Endodermal cell (in vitro differentiated cells): ENCODE data around the gene TRUB1. TPM values are rescaled to one million over a fixed set of nuclear protein-coding genes. Genes with fewer than 3 reads are reported as not detected.

Source experiments
- DNase-seq: peaks from one replicate; pipeline ENCODE4 v3.0.0-alpha.2; 2017
- H3K27ac ChIP-seq: 2 replicates; pipeline ENCODE4 v1.5.1; 2013; ENCODE audit warnings: mild to moderate bottlenecking, low read depth, low read length, moderate library complexity
- H3K27me3 ChIP-seq: 2 replicates; pipeline ENCODE4 v1.6.1; 2013; ENCODE audit warnings: mild to moderate bottlenecking, low read length, moderate library complexity; ENCODE audit not compliant: insufficient read depth, control insufficient read depth, poor library complexity, severe bottlenecking
- H3K36me3 ChIP-seq: 2 replicates; pipeline ENCODE4 v1.7.0; 2013; ENCODE audit warnings: mild to moderate bottlenecking, low read length, moderate library complexity; ENCODE audit not compliant: control insufficient read depth, insufficient read depth
- H3K4me1 ChIP-seq: one replicate; pipeline ENCODE4 v1.7.0; 2013; ENCODE audit warnings: low read length; ENCODE audit not compliant: control insufficient read depth, insufficient read depth
- H3K4me3 ChIP-seq: 2 replicates; pipeline ENCODE4 v1.5.1; 2013; ENCODE audit warnings: mild to moderate bottlenecking, low read length, moderate library complexity
- H3K9ac ChIP-seq: 2 replicates; pipeline ENCODE4 v1.6.1; 2013; ENCODE audit warnings: mild to moderate bottlenecking, low read length, moderate library complexity; ENCODE audit not compliant: poor library complexity, severe bottlenecking; ENCODE audit errors: extremely low read depth
- H3K9me3 ChIP-seq: 2 replicates; pipeline ENCODE4 v1.6.1; 2013; ENCODE audit warnings: mild to moderate bottlenecking, low read length, moderate library complexity; ENCODE audit not compliant: control insufficient read depth
- H3K27ac Mint-ChIP-seq: 2 replicates; pipeline ENCODE4 v1.8.0; 2020; ENCODE audit warnings: mixed read lengths
- H3K27me3 Mint-ChIP-seq: 2 replicates; pipeline ENCODE4 v1.8.0; 2021; ENCODE audit warnings: mild to moderate bottlenecking, mixed read lengths; ENCODE audit not compliant: insufficient read depth
- H3K36me3 Mint-ChIP-seq: 2 replicates; pipeline ENCODE4 v1.8.0; 2020; ENCODE audit warnings: low read depth, mixed read lengths
- H3K4me1 Mint-ChIP-seq: 2 replicates; pipeline ENCODE4 v1.8.0; 2020; ENCODE audit warnings: mixed read lengths
- H3K4me3 Mint-ChIP-seq: 2 replicates; pipeline ENCODE4 v1.8.0; 2020; ENCODE audit warnings: mild to moderate bottlenecking, moderate library complexity, mixed read lengths
- H3K9me3 Mint-ChIP-seq: 2 replicates; pipeline ENCODE4 v1.8.0; 2020; ENCODE audit warnings: mild to moderate bottlenecking, mixed read lengths
- CTCF ChIP-seq: fragments of 200-600 bp; sonication (generic); conservative IDR thresholded peaks from 2 replicates; pipeline ENCODE4 v1.5.0; 2021; ENCODE audit warnings: antibody characterized with exemption, mild to moderate bottlenecking
- WGBS, 2 experiments: methylation state at CpG; one replicate each; pipeline versions ENCODE4 v1.1.5 to v1.1.7; 2013; ENCODE audit warnings: missing lambda C conversion rate in 2 of 2, mixed read lengths in 1 of 2; ENCODE audit not compliant: insufficient coverage in 1 of 2, insufficient read length in 1 of 2; 5-methylcytosine and 5-hydroxymethylcytosine counted together
- total RNA-seq, 2 donors: library from RNA; stranded (reverse); fragmentation: NEBNext Ultra II Directional in 1 of 2; extraction: Animal tissue kit (Norgen Biotek cat#: 25700) in 1 of 2; gene quantifications; 2 replicates in 1 of 2; 3 replicates in 1 of 2; pipeline ENCODE4 v1.2.1, GENCODE V29; 2021

TRUB1 gene
- total RNA-seq, 2 donors from 2014 or later: 18.5 to 18.8 TPM

DNA sequence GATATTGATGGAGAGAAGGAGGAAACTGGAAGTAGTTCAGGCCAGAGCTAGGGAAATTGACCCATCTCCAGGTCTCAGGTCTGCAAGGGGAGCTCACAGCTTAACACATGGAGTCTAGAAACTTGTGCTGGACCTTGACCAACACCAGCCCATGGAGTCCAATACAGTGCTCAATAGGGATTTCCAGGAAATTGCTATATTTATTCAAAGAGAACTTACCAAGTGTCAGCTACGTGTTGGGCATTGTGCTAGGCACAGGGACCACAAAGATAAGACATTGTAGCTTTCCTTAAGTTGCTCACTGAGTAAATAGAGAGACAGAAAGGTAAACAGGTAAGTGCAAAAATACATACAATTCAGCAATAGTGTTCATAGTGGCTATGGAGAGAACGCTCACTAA lies 82.5 kb downstream of the TRUB1 start:
- 95 to 100% methylated on average over 2 of the region's 2 CpGs for WGBS, 2 experiments
- no peaks in the 10 kb centered on the region for H3K27me3 Mint-ChIP-seq
- no peak overlapping the region for H3K4me3 Mint-ChIP-seq
- no peaks in the 10 kb centered on the region for H3K4me1 ChIP-seq
- H3K9me3 Mint-ChIP-seq: no peaks in the 10 kb centered on the region
- H3K27ac ChIP-seq: no peak overlapping the region
- H3K27ac Mint-ChIP-seq: no peak overlapping the region
- no peak for TF ChIP-seq CTCF
- H3K36me3 Mint-ChIP-seq: no peaks in the 10 kb centered on the region
- H3K4me1 Mint-ChIP-seq: peaks cover 5% of the 10 kb centered on the region
- no peak overlapping the region for H3K9ac ChIP-seq
- H3K27me3 ChIP-seq: no peaks in the 10 kb centered on the region
- no peak overlapping the region for H3K4me3 ChIP-seq
- DNase-seq: no peak
- H3K36me3 ChIP-seq: no peaks in the 10 kb centered on the region
- no peaks in the 10 kb centered on the region for H3K9me3 ChIP-seq

GRCh38 chr10:115022733-115023132 lies 84.7 kb downstream of the TRUB1 start:
- H3K4me1 Mint-ChIP-seq: peaks cover 5% of the 10 kb centered on the region
- H3K4me1 ChIP-seq: no peaks in the 10 kb centered on the region
- no peak for TF ChIP-seq CTCF
- no peak overlapping the region for H3K27ac Mint-ChIP-seq
- no peaks in the 10 kb centered on the region for H3K9me3 Mint-ChIP-seq
- H3K27me3 ChIP-seq: no peaks in the 10 kb centered on the region
- no peak overlapping the region for H3K27ac ChIP-seq
- H3K9ac ChIP-seq: no peak overlapping the region
- no peaks in the 10 kb centered on the region for H3K36me3 Mint-ChIP-seq
- no peaks in the 10 kb centered on the region for H3K27me3 Mint-ChIP-seq
- DNase-seq: no peak
- H3K4me3 ChIP-seq: no peak overlapping the region
- no peaks in the 10 kb centered on the region for H3K9me3 ChIP-seq
- H3K36me3 ChIP-seq: no peaks in the 10 kb centered on the region
- H3K4me3 Mint-ChIP-seq: no peak overlapping the region
- WGBS, 2 experiments: 84 to 89% methylated on average over 5 of the region's 5 CpGs

- no peak overlapping the region for H3K27ac ChIP-seq
- H3K27me3 ChIP-seq: peaks cover 5% of the 10 kb centered on the region
- DNase-seq: no peak
- H3K4me1 Mint-ChIP-seq: peaks cover 5% of the 10 kb centered on the region
- H3K4me3 ChIP-seq: no peak overlapping the region
- no peaks in the 10 kb centered on the region for H3K4me1 ChIP-seq
- TF ChIP-seq CTCF: no peak
- no peaks in the 10 kb centered on the region for H3K9me3 ChIP-seq
- 96 to 100% methylated on average over 4 to 8 of the region's 8 CpGs for WGBS, 2 experiments
- H3K36me3 Mint-ChIP-seq: no peaks in the 10 kb centered on the region
- H3K36me3 ChIP-seq: no peaks in the 10 kb centered on the region
- no peaks in the 10 kb centered on the region for H3K9me3 Mint-ChIP-seq
- H3K9ac ChIP-seq: no peak overlapping the region
- no peak overlapping the region for H3K4me3 Mint-ChIP-seq
- no peak overlapping the region for H3K27ac Mint-ChIP-seq
- H3K27me3 Mint-ChIP-seq: no peaks in the 10 kb centered on the region
Observed at GRCh38 chr10:115023715-115024114, 85.7 kb downstream of the TRUB1 start.
